DOHH2 (cell line): ENCODE results near the gene BRMS1.

ENCODE experiments used
- H3F3A ChIP-seq: fragments of 200-600 bp; sonication (generic), shearing (Covaris generic); 2 replicates; pipeline ENCODE4 v1.6.0; 2016; ENCODE audit warnings: antibody characterized with exemption, mild to moderate bottlenecking; ENCODE audit not compliant: control insufficient read depth, insufficient read depth
- H3K27ac ChIP-seq: fragments of 200-600 bp; sonication (generic); 2 replicates; pipeline ENCODE4 v1.5.1; 2014; ENCODE audit warnings: low read depth, mild to moderate bottlenecking, low read length, moderate library complexity
- H3K27me3 ChIP-seq: fragments of 200-600 bp; sonication (generic); 2 replicates; pipeline ENCODE4 v1.6.1; 2014; ENCODE audit warnings: mild to moderate bottlenecking, low read length, mixed read lengths; ENCODE audit not compliant: control insufficient read depth
- H3K36me3 ChIP-seq: fragments of 200-600 bp; sonication (generic); 2 replicates; pipeline ENCODE4 v1.6.1; 2014; ENCODE audit warnings: mild to moderate bottlenecking, low read length, moderate library complexity, mixed read lengths; ENCODE audit not compliant: control insufficient read depth
- H3K4me1 ChIP-seq: fragments of 200-600 bp; sonication (generic); 2 replicates; pipeline ENCODE4 v1.6.1; 2014; ENCODE audit warnings: mild to moderate bottlenecking, low read length, mixed read lengths; ENCODE audit not compliant: control insufficient read depth
- H3K4me2 ChIP-seq: fragments of 200-600 bp; sonication (generic); 2 replicates; pipeline ENCODE4 v1.6.0; 2014; ENCODE audit warnings: mild to moderate bottlenecking, low read length, moderate library complexity
- H3K4me3 ChIP-seq: fragments of 200-600 bp; sonication (generic); 2 replicates; pipeline ENCODE4 v1.5.1; 2014; ENCODE audit warnings: mild to moderate bottlenecking, low read length, mixed read lengths
- H3K79me2 ChIP-seq: fragments of 200-600 bp; sonication (generic); 2 replicates; pipeline ENCODE4 v1.6.1; 2014; ENCODE audit warnings: mild to moderate bottlenecking, low read length, mixed read lengths; ENCODE audit not compliant: control insufficient read depth
- H3K9me2 ChIP-seq: fragments of 200-600 bp; sonication (generic); replicated peaks from 2 replicates; pipeline ENCODE4 v1.6.1; 2014; ENCODE audit warnings: mild to moderate bottlenecking, low read length, mixed read lengths; ENCODE audit not compliant: control insufficient read depth
- H3K9me3 ChIP-seq: fragments of 200-600 bp; sonication (generic); 2 replicates; pipeline ENCODE4 v1.6.1; 2014; ENCODE audit warnings: antibody characterized with exemption, low read length, mixed read lengths; ENCODE audit not compliant: control insufficient read depth, insufficient read depth
- H4K20me1 ChIP-seq: fragments of 200-600 bp; sonication (generic); 2 replicates; pipeline ENCODE4 v1.6.0; 2014; ENCODE audit warnings: low read depth, mild to moderate bottlenecking, antibody characterized with exemption, low read length, moderate library complexity; ENCODE audit not compliant: control insufficient read depth, insufficient read depth
- EZH2phosphoT487 ChIP-seq: fragments of 200-600 bp; sonication (generic); IDR thresholded peaks from 2 replicates; pipeline ENCODE4 v1.6.1; 2017; ENCODE audit warnings: borderline replicate concordance, mild to moderate bottlenecking, antibody characterized with exemption, low read length, moderate library complexity, mixed read lengths
- TF ChIP-seq, protein P1 (sequence below): fragments of 200-600 bp; sonication (generic); IDR thresholded peaks from one replicate; pipeline ENCODE4 v1.5.1; 2014; ENCODE audit warnings: antibody characterized with exemption, mild to moderate bottlenecking, low read depth, low read length; ENCODE audit not compliant: poor library complexity, severe bottlenecking

The BRMS1 gene

DNA sequence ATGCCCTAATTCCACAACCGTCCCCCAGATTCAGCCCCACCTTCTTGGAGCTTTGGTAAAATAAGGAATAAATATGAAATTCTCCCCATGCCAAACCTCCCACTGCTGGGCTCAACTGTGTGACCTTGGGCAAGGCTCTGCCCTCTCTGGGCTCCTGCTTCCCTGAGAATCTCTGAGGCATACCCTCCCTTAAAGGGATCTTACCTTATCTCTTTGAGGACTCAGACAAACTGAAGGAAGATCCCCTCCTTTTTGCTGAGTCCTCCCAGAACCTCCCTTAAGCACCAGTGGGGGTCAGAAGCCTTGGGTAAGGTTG, 30.8 kb downstream of the BRMS1 start:
- peaks cover 46% of the 10 kb centered on the region for H3K4me1 ChIP-seq
- no peak overlapping the region for H3K27ac ChIP-seq

DNA sequence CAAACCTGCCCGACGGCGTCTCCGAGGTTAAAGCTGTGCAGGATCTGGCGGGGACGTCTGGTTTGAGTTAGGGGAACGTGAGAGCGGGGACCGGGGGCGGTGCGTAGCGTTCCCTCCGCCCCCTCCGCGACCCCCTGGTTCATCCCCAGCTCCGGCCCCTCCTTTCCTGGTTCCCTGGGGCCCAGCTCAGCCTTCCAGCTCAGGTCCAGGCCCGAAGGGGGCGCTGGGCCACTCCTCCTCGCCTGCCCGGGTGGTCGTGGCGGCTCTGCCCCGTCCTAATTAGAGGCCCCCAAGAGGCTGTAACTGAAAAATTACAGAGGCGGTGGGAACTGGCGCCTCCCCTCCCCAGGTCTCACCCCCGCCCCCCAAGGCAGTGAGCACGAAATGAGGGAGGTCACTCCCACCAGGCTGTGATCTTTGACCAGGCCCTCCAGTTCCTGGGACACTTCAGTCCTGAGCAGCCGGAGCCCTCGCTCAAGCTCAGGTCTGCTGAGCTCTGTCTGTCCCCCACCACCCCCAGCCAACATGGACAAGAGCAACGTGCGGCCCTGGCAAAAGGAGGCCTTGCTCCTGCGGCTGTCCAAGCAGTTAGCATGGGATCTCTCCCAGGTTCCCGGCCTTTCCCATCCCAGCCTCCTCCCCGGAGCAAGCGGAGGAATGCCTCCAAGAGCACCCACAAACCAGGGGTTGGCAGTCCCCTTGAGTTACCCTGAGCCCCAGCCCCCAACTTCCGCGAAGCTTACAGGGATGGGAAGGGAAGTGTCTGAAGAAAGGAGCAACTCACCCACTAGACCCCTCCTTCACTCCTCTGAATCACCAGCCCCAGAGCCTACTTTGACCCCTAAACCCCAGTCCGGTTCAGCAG, 31.4 kb downstream of the BRMS1 start:
- Histone ChIP-seq H3K27ac (no peak overlapping the region), H3K9me3 (no peaks in the 10 kb centered on the region), H3K4me2 (peak overlapping the region; percentile 55), H3K36me3 (no peaks in the 10 kb centered on the region), H3K79me2 (no peaks in the 10 kb centered on the region), H3K9me2 (no peaks in the 10 kb centered on the region), H3K27me3 (no peaks in the 10 kb centered on the region), H3F3A (peaks cover 9% of the 10 kb centered on the region), H3K4me1 (peaks cover 40% of the 10 kb centered on the region), H3K4me3 (peak overlapping the region; percentile 52), H4K20me1 (no peaks in the 10 kb centered on the region)
- TF ChIP-seq, protein P1, sequence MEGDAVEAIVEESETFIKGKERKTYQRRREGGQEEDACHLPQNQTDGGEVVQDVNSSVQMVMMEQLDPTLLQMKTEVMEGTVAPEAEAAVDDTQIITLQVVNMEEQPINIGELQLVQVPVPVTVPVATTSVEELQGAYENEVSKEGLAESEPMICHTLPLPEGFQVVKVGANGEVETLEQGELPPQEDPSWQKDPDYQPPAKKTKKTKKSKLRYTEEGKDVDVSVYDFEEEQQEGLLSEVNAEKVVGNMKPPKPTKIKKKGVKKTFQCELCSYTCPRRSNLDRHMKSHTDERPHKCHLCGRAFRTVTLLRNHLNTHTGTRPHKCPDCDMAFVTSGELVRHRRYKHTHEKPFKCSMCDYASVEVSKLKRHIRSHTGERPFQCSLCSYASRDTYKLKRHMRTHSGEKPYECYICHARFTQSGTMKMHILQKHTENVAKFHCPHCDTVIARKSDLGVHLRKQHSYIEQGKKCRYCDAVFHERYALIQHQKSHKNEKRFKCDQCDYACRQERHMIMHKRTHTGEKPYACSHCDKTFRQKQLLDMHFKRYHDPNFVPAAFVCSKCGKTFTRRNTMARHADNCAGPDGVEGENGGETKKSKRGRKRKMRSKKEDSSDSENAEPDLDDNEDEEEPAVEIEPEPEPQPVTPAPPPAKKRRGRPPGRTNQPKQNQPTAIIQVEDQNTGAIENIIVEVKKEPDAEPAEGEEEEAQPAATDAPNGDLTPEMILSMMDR: peak; percentile 34
- no peak for TF ChIP-seq EZH2phosphoT487

More for the DNA sequence above, 30.8 kb downstream of the BRMS1 start:
- no peaks in the 10 kb centered on the region for H3K36me3 ChIP-seq
- H3K79me2 ChIP-seq: no peaks in the 10 kb centered on the region
- H3F3A ChIP-seq: peaks cover 11% of the 10 kb centered on the region
- no peaks in the 10 kb centered on the region for H3K27me3 ChIP-seq
- TF ChIP-seq EZH2phosphoT487: no peak
- TF ChIP-seq, protein P1: no peak
- H4K20me1 ChIP-seq: no peaks in the 10 kb centered on the region
- no peaks in the 10 kb centered on the region for H3K9me2 ChIP-seq
- no peaks in the 10 kb centered on the region for H3K9me3 ChIP-seq
- H3K4me3 ChIP-seq: no peak overlapping the region
- no peak overlapping the region for H3K4me2 ChIP-seq

DNA sequence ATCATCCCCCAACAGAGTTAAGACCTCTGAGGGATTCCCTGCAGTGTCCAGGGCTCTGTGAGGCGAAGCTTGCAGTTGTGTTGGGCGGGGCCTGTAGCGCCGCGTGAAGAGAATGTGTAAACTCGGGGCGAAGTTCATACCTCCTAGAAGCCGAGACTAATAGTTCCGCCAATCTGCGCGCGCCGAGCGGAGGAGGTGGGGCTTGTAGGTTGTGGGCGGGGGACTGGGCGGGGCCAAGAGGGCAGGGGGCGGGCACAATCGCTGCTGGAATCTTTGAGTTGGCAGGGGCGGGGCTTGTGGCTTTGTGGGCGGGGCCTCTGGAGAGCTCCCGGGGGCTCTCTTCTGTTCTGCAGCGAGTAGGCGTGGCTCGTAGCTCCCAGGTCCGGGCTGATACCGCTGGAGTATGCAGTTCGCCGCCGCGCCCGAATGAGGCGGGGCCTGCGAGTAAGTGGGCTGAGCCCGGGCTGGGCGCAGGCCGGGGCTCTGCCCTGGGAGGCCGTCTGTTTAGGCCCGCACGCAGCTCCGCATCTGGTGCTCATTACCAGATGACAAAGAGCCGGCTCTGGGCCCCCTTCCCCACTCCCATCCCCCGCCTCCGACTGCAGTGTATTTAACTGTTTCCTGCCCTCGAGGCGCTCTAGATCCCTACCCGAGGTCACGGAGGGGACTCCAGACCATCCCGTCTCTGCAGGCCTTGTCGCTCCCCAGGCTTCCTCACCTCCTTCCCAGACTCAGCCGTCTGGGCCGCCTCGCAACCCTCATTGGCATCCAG, 32.2 kb downstream of the BRMS1 start:
- peak overlapping the region; percentile 77 for H3K27ac ChIP-seq
- peak overlapping the region; percentile 87 for H3K4me2 ChIP-seq
- no peaks in the 10 kb centered on the region for H3K27me3 ChIP-seq
- H3K79me2 ChIP-seq: no peaks in the 10 kb centered on the region
- peaks cover 32% of the 10 kb centered on the region for H3K4me1 ChIP-seq
- H3K4me3 ChIP-seq: peak overlapping the region; percentile 82
- no peaks in the 10 kb centered on the region for H4K20me1 ChIP-seq
- no peaks in the 10 kb centered on the region for H3K36me3 ChIP-seq
- TF ChIP-seq EZH2phosphoT487: no peak
- TF ChIP-seq, protein P1: no peak
- H3K9me3 ChIP-seq: no peaks in the 10 kb centered on the region
- H3F3A ChIP-seq: peaks cover 4% of the 10 kb centered on the region; the same call in 1 of the 2 replicates
- no peaks in the 10 kb centered on the region for H3K9me2 ChIP-seq
